OCI-LY1 (cell line): ENCODE data around the gene RUNX1.

Experiments used
- H2AFZ ChIP-seq: fragments of 200-600 bp; sonication (generic), shearing (Covaris generic); 2 replicates; pipeline ENCODE4 v1.6.0; 2014; ENCODE audit warnings: antibody characterized with exemption, mild to moderate bottlenecking, low read length
- H3F3A ChIP-seq: fragments of 200-600 bp; sonication (generic), shearing (Covaris generic); 2 replicates; pipeline ENCODE4 v1.6.0; 2014; ENCODE audit warnings: mild to moderate bottlenecking, antibody characterized with exemption, low read length, moderate library complexity; ENCODE audit not compliant: insufficient read depth
- H3K27ac ChIP-seq: fragments of 200-600 bp; sonication (generic); 2 replicates; pipeline ENCODE4 v1.5.1; 2014; ENCODE audit warnings: low read length, mixed run types, mild to moderate bottlenecking, low read depth; ENCODE audit not compliant: poor library complexity, severe bottlenecking
- H3K27me3 ChIP-seq: fragments of 200-600 bp; sonication (generic); 2 replicates; pipeline ENCODE4 v1.6.0; 2014; ENCODE audit warnings: antibody characterized with exemption, mild to moderate bottlenecking, low read length, moderate library complexity; ENCODE audit not compliant: insufficient read depth
- H3K36me3 ChIP-seq: fragments of 200-600 bp; sonication (generic); 2 replicates; pipeline ENCODE4 v1.6.1; 2014; ENCODE audit warnings: mild to moderate bottlenecking, antibody characterized with exemption, low read length, moderate library complexity, mixed read lengths; ENCODE audit not compliant: insufficient read depth
- H3K4me1 ChIP-seq: fragments of 200-600 bp; sonication (generic); 2 replicates; pipeline ENCODE4 v1.5.1; 2014; ENCODE audit warnings: mild to moderate bottlenecking, low read length, moderate library complexity; ENCODE audit not compliant: insufficient read depth, severe bottlenecking
- H3K4me2 ChIP-seq: fragments of 200-600 bp; sonication (generic), shearing (Covaris generic); 2 replicates; pipeline ENCODE4 v1.6.1; 2014; ENCODE audit warnings: low read length
- H3K4me3 ChIP-seq: fragments of 200-600 bp; sonication (generic); 2 replicates; pipeline ENCODE4 v1.5.1; 2014; ENCODE audit warnings: low read length, low read depth, mild to moderate bottlenecking, mixed read lengths; ENCODE audit not compliant: poor library complexity, severe bottlenecking
- H3K79me2 ChIP-seq: fragments of 200-600 bp; shearing (Covaris generic); 2 replicates; pipeline ENCODE4 v1.6.1; 2016; ENCODE audit warnings: mixed run types, low read length, mixed read lengths; ENCODE audit not compliant: insufficient read depth
- H3K9ac ChIP-seq: fragments of 200-600 bp; sonication (generic), shearing (Covaris generic); 2 replicates; pipeline ENCODE4 v1.6.1; 2014; ENCODE audit warnings: mild to moderate bottlenecking, low read length, mixed read lengths
- H3K9me2 ChIP-seq: fragments of 200-600 bp; sonication (generic), shearing (Covaris generic); 2 replicates; pipeline ENCODE4 v1.6.1; 2014; ENCODE audit warnings: low read depth, mild to moderate bottlenecking, low read length, mixed read lengths
- H3K9me3 ChIP-seq: fragments of 200-600 bp; shearing (Covaris generic); 2 replicates; pipeline ENCODE4 v1.6.1; 2014; ENCODE audit warnings: low read length, mixed read lengths
- H4K20me1 ChIP-seq: fragments of 200-600 bp; sonication (generic), shearing (Covaris generic); 2 replicates; pipeline ENCODE4 v1.6.0; 2016; ENCODE audit warnings: mild to moderate bottlenecking, low read length; ENCODE audit not compliant: insufficient read depth
- EZH2 ChIP-seq: fragments of 200-600 bp; sonication (generic), shearing (Covaris generic); IDR thresholded peaks from 2 replicates; pipeline ENCODE4 v1.8.0; 2017; ENCODE audit warnings: borderline replicate concordance, mixed run types, mild to moderate bottlenecking, antibody characterized with exemption, low read length, moderate library complexity, mixed read lengths
- TF ChIP-seq, protein P1 (sequence below): fragments of 200-600 bp; sonication (generic), shearing (Covaris generic); IDR thresholded peaks from 2 replicates; pipeline ENCODE4 v1.5.1; 2017; ENCODE audit warnings: mild to moderate bottlenecking, antibody characterized with exemption, low read length, moderate library complexity, mixed read lengths

Gene RUNX1

DNA sequence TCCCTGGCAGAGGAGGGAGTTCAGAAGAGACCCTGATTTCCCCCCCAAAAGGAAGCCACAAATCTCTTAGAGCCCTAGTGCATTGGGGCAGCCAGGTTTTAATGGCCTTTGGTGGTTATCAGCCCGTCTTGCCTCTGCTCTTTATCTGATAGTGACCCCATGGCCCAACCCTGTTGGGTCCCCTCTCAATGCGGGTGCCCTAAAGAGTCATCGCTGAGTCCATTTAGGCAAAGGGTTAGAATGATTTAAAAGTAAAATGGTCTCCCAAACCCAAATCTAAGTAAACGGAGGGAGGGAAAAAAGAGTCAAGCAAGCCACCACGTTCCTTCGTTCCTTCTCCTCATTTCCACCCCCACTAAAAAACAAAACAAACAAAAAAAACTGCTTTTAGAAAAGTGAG, 164.0 kb downstream of the RUNX1 start:
- H3K9me3 ChIP-seq = no peaks in the 10 kb centered on the region
- H3K36me3 ChIP-seq = peaks cover 18% of the 10 kb centered on the region
- no peak overlapping the region for H3K9ac ChIP-seq
- H3K4me2 ChIP-seq = peak overlapping the region; percentile 95
- peaks cover 25% of the 10 kb centered on the region for H3K79me2 ChIP-seq
- H3K4me3 ChIP-seq = peak overlapping the region; percentile 82
- no peak overlapping the region for H2AFZ ChIP-seq
- no peaks in the 10 kb centered on the region for H3K9me2 ChIP-seq
- peak overlapping the region; percentile 50 for H3K27ac ChIP-seq
- no peaks in the 10 kb centered on the region for H3K27me3 ChIP-seq
- no peaks in the 10 kb centered on the region for H4K20me1 ChIP-seq
- 0 out of 2 replicates have a peak, but pooled peaks cover 6% of the 10 kb centered on the region for H3F3A ChIP-seq
- H3K4me1 ChIP-seq = peaks cover 70% of the 10 kb centered on the region
- TF ChIP-seq, protein P1, sequence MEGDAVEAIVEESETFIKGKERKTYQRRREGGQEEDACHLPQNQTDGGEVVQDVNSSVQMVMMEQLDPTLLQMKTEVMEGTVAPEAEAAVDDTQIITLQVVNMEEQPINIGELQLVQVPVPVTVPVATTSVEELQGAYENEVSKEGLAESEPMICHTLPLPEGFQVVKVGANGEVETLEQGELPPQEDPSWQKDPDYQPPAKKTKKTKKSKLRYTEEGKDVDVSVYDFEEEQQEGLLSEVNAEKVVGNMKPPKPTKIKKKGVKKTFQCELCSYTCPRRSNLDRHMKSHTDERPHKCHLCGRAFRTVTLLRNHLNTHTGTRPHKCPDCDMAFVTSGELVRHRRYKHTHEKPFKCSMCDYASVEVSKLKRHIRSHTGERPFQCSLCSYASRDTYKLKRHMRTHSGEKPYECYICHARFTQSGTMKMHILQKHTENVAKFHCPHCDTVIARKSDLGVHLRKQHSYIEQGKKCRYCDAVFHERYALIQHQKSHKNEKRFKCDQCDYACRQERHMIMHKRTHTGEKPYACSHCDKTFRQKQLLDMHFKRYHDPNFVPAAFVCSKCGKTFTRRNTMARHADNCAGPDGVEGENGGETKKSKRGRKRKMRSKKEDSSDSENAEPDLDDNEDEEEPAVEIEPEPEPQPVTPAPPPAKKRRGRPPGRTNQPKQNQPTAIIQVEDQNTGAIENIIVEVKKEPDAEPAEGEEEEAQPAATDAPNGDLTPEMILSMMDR = no peak
- no peak for TF ChIP-seq EZH2

DNA sequence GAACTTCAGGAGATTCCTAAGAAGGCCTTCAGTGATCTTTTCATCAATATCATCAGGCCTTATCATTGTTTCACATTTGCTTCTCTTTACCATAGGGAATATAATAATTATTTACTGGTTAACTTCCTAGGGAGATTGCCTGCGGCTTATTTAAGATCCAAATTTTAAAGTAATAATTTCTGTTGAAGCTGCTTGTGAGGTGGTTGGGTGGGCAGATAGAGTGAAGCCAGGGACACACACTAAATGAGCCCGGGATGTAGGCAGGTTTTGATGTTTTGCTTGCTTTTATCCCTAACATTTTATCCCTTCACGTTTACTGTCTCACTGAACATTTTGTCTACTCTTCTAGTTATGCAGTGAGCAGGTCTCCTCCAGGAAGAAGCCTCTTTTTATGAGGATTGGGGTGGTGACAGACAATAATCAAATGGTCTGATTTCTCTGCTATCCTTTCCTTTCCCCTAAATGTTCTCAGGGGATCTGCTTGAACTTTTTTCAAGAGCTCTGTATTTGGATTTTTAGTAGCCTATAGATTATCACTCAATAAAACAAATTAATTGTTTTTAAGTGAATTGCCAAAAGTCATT, 164.7 kb downstream of the RUNX1 start:
- Histone ChIP-seq H2AFZ (no peak overlapping the region), H3K9me2 (no peaks in the 10 kb centered on the region), H4K20me1 (no peaks in the 10 kb centered on the region), H3K36me3 (peaks cover 24% of the 10 kb centered on the region), H3K4me2 (peak overlapping the region; percentile 95), H3F3A (0 out of 2 replicates have a peak, but pooled peaks cover 6% of the 10 kb centered on the region), H3K27ac (peak overlapping the region; percentile 68), H3K4me3 (peak overlapping the region; percentile 82), H3K79me2 (peaks cover 25% of the 10 kb centered on the region), H3K9ac (peak overlapping the region; percentile 32), H3K9me3 (no peaks in the 10 kb centered on the region), H3K4me1 (peaks cover 69% of the 10 kb centered on the region), H3K27me3 (no peaks in the 10 kb centered on the region)
- TF ChIP-seq, protein P1 = no peak
- no peak for TF ChIP-seq EZH2

DNA sequence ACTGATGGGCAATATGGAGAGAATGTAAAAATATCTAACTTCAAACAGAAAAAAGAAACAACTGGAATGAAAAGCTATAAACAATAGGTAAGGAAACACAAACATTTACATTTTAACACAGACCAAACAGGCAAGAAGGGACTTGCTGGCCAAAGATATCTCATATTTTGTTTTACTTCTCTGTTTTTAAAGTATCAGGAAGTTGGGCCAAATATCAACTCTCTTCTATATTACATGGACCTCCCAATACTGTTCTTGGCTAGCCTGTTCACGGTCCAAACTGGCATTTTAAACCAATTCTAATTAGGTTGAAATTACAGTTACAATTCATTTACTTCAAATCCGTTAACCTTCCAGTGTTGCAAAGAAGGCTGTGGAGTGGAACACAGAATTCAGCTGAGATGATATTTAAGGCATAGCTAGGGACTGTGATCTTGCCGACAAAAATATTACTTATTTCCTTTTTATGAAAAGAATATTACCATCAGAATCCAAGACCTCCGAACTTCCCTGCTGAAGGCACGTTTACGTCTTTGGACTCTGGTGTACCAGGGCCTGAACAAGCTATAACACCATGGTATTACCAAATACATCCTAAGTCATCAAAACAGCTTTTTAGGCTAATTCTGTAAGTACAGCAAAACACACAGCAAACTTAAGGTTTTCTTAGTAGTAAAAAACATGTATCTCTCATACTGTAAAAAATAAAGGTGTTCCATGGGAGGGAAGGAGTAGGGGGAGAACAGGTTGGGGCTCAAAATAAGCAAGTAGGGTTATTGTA, 165.4 kb downstream of the RUNX1 start:
- H3K4me1 ChIP-seq = peaks cover 69% of the 10 kb centered on the region
- H2AFZ ChIP-seq = no peak overlapping the region
- TF ChIP-seq, protein P1 = no peak
- no peak for TF ChIP-seq EZH2
- H3F3A ChIP-seq = 0 out of 2 replicates have a peak, but pooled peaks cover 6% of the 10 kb centered on the region
- H3K9ac ChIP-seq = peak overlapping the region; percentile 32
- H3K9me3 ChIP-seq = no peaks in the 10 kb centered on the region
- H3K9me2 ChIP-seq = no peaks in the 10 kb centered on the region
- no peaks in the 10 kb centered on the region for H3K27me3 ChIP-seq
- peak overlapping the region; percentile 95 for H3K4me2 ChIP-seq
- peak overlapping the region; percentile 82 for H3K4me3 ChIP-seq
- H4K20me1 ChIP-seq = no peaks in the 10 kb centered on the region
- H3K36me3 ChIP-seq = peaks cover 28% of the 10 kb centered on the region
- H3K27ac ChIP-seq = peak overlapping the region; percentile 68
- peaks cover 25% of the 10 kb centered on the region for H3K79me2 ChIP-seq
